Brain microvascular endothelial cell (primary cell): ENCODE results near the gene CABYR.

ENCODE experiments used
- DNase-seq: peaks from one replicate; pipeline ENCODE4 v3.0.0-alpha.2; 2020
- H3K27ac ChIP-seq: fragments of 250-450 bp; sonication (Bioruptor Pico); 2 replicates; pipeline ENCODE4 v1.5.1; 2020; ENCODE audit warnings: mild to moderate bottlenecking, moderate library complexity
- H3K27me3 ChIP-seq: fragments of 250-450 bp; sonication (Bioruptor Pico); replicated peaks from 2 replicates; pipeline ENCODE4 v1.5.1; 2020; ENCODE audit warnings: mild to moderate bottlenecking
- H3K36me3 ChIP-seq: fragments of 250-450 bp; sonication (Bioruptor Pico); replicated peaks from 2 replicates; pipeline ENCODE4 v1.5.1; 2020; ENCODE audit warnings: mild to moderate bottlenecking
- H3K4me3 ChIP-seq: 2 replicates; pipeline ENCODE4 v1.5.1; 2011; ENCODE audit warnings: low read depth, mild to moderate bottlenecking, control low read depth, low read length, moderate library complexity
- CTCF ChIP-seq: IDR thresholded peaks from 2 replicates; pipeline ENCODE4 v1.5.1; 2011; ENCODE audit warnings: low read depth, mild to moderate bottlenecking, moderate library complexity, low read length, control low read depth, inconsistent platforms; ENCODE audit errors: missing control alignments
- in situ Hi-C: cut with HindIII; loops from 2 replicates; pipeline ENCODE4 v1.10.0; 2017; ENCODE audit warnings: low sequenced_read_pairs, low pct_ligation_motif_present

CABYR gene

GRCh38 chr18:24112874-24113615 is 25.8 kb upstream of the CABYR start:
- in situ Hi-C loops, result no loop called here
- H3K27ac ChIP-seq, result no peak overlapping the region
- H3K36me3 ChIP-seq, result no peaks in the 10 kb centered on the region
- H3K4me3 ChIP-seq, result no peak overlapping the region
- H3K27me3 ChIP-seq, result no peaks in the 10 kb centered on the region
- TF ChIP-seq CTCF, result no peak
- peak; percentile 56 for DNase-seq

GRCh38 chr18:24114924-24115549 is 23.8 kb upstream of the CABYR start:
- DNase-seq, result no peak
- in situ Hi-C loops, result no loop called here
- Histone ChIP-seq H3K4me3 (no peak overlapping the region), H3K27me3 (no peaks in the 10 kb centered on the region), H3K27ac (no peak overlapping the region), H3K36me3 (no peaks in the 10 kb centered on the region)
- no peak for TF ChIP-seq CTCF

GRCh38 chr18:24115628-24116027 is 23.2 kb upstream of the CABYR start:
- Histone ChIP-seq H3K27me3 (no peaks in the 10 kb centered on the region), H3K27ac (no peak overlapping the region), H3K4me3 (no peak overlapping the region), H3K36me3 (no peaks in the 10 kb centered on the region)
- no peak for TF ChIP-seq CTCF
- no peak for DNase-seq
- in situ Hi-C loops, result no loop called here

GRCh38 chr18:24118750-24119577 is 19.9 kb upstream of the CABYR start:
- Histone ChIP-seq H3K27ac (no peak overlapping the region), H3K4me3 (no peak overlapping the region), H3K27me3 (no peaks in the 10 kb centered on the region), H3K36me3 (no peaks in the 10 kb centered on the region)
- in situ Hi-C loops, result no loop called here
- DNase-seq, result peak; percentile 60
- peak; percentile 77 for TF ChIP-seq CTCF

- no peak for TF ChIP-seq CTCF
- H3K27me3 ChIP-seq, result no peaks in the 10 kb centered on the region
- in situ Hi-C loops, result no loop called here
- no peaks in the 10 kb centered on the region for H3K36me3 ChIP-seq
- DNase-seq, result no peak
- H3K4me3 ChIP-seq, result no peak overlapping the region
- no peak overlapping the region for H3K27ac ChIP-seq
These were observed 18.2 kb upstream of the CABYR start for GRCh38 chr18:24120676-24121075.
